Gastroesophageal sphincter (tissue), 4 donors: ENCODE data around the gene CCL25. TPM values are rescaled to one million over a fixed set of nuclear protein-coding genes. Genes with fewer than 3 reads are reported as not detected.

ENCODE experiments used
- ATAC-seq: fragments of 150-250 bp; one replicate; pipeline ENCODE4 v1.9.1; 2016; ENCODE audit warnings: mild to moderate bottlenecking, moderate library complexity
- H3K27ac ChIP-seq, 4 donors: fragments of 200-600 bp; sonication (generic) in 3 of 4; 1 replicate in 3 of 4; 2 replicates in 1 of 4; pipeline ENCODE4 v1.5.1; 2016 to 2019
- H3K27me3 ChIP-seq: fragments of 200-600 bp; sonication (generic); one replicate; pipeline ENCODE4 v1.5.1; 2019
- H3K36me3 ChIP-seq, 2 donors: fragments of 200-600 bp; sonication (generic); one replicate each; pipeline ENCODE4 v1.5.1; 2019; ENCODE audit warnings: control low read depth in 1 of 2
- H3K4me1 ChIP-seq, 3 donors: fragments of 200-600 bp; sonication (generic); 1 replicate in 2 of 3; 2 replicates in 1 of 3; pipeline ENCODE4 v1.5.1; 2016 to 2019; ENCODE audit warnings: control low read depth in 2 of 3
- H3K4me3 ChIP-seq, 2 donors: fragments of 200-600 bp; sonication (generic); one replicate each; pipeline ENCODE4 v1.5.1; 2019; ENCODE audit warnings: mild to moderate bottlenecking in 1 of 2, moderate library complexity in 1 of 2
- H3K9me3 ChIP-seq, 3 donors: fragments of 200-600 bp; sonication (generic); one replicate each; pipeline ENCODE4 v1.5.1; 2017 to 2019; ENCODE audit warnings: control low read depth in 2 of 3
- CTCF ChIP-seq, 4 experiments: fragments of 200-600 bp in 2 of 4; fragments of 450-650 bp in 2 of 4; sonication (generic) in 1 of 4; IDR thresholded peaks; one replicate each; pipeline ENCODE4 v1.5.1; 2017 to 2019; ENCODE audit warnings: antibody characterized with exemption in 4 of 4, mild to moderate bottlenecking in 2 of 4, moderate library complexity in 2 of 4
- EP300 ChIP-seq: sonication (generic); formaldehyde crosslinking; IDR thresholded peaks from one replicate; pipeline ENCODE4 v1.6.1; 2017; ENCODE audit warnings: antibody characterized with exemption, mild to moderate bottlenecking
- POLR2A ChIP-seq, 2 donors: fragments of 450-650 bp; IDR thresholded peaks; one replicate each; pipeline ENCODE4 v1.6.1; 2017; ENCODE audit warnings: antibody characterized with exemption in 2 of 2, mild to moderate bottlenecking in 2 of 2, moderate library complexity in 1 of 2
- POLR2AphosphoS5 ChIP-seq: sonication (generic); formaldehyde crosslinking; IDR thresholded peaks from one replicate; pipeline ENCODE4 v1.6.1; 2017; ENCODE audit warnings: antibody characterized with exemption
- WGBS, 2 donors: methylation state at CpG; one replicate each; pipeline ENCODE4 v1.1.5; 2018; ENCODE audit warnings: low coverage in 1 of 2; 5-methylcytosine and 5-hydroxymethylcytosine counted together
- total RNA-seq, 4 donors: library from RNA; depleted of rRNA; stranded (reverse); fragments of >200 nt; gene quantifications; one replicate each; pipeline ENCODE4 v1.1.0, GENCODE V29; 2016

Gene CCL25
- total RNA-seq, 4 donors from 2014 or later: not detected

- H3K27me3 ChIP-seq: peaks cover 17% of the 10 kb centered on the region
- H3K36me3 ChIP-seq: no peaks in the 10 kb centered on the region
- no peaks in the 10 kb centered on the region for H3K9me3 ChIP-seq
- no peak overlapping the region for H3K4me3 ChIP-seq
- 33% methylated on average over 2 of the region's 12 CpGs; no CpG with 5 or more reads in 1 of the 2 donors for WGBS, 2 donors
- no peaks in the 10 kb centered on the region for H3K4me1 ChIP-seq
- ATAC-seq: no peak
- no peak overlapping the region for H3K27ac ChIP-seq
- no peak for TF ChIP-seq CTCF (IDR thresholded peaks at IDR 0.05)
- TF ChIP-seq POLR2AphosphoS5: no peak
- no peak for TF ChIP-seq EP300
- no peak for TF ChIP-seq POLR2A (IDR thresholded peaks at IDR 0.05)
Observed at GRCh38 chr19:8109455-8109854, 56.9 kb downstream of the CCL25 start.

GRCh38 chr19:8109890-8110662 is 57.5 kb downstream of the CCL25 start:
- peaks cover 17% of the 10 kb centered on the region for H3K27me3 ChIP-seq
- H3K4me1 ChIP-seq: no peaks in the 10 kb centered on the region
- no peak overlapping the region for H3K27ac ChIP-seq
- H3K36me3 ChIP-seq: no peaks in the 10 kb centered on the region
- TF ChIP-seq POLR2AphosphoS5 (no peak), POLR2A (IDR thresholded peaks at IDR 0.05) (no peak)
- H3K9me3 ChIP-seq: no peaks in the 10 kb centered on the region
- no peak overlapping the region for H3K4me3 ChIP-seq
- ATAC-seq: no peak
- WGBS, 2 donors: 83 to 87% methylated on average over 5 to 7 of the region's 7 CpGs

GRCh38 chr19:8110931-8111330 is 58.4 kb downstream of the CCL25 start:
- TF ChIP-seq CTCF (IDR thresholded peaks at IDR 0.05) (no peak), EP300 (no peak), POLR2A (IDR thresholded peaks at IDR 0.05) (no peak), POLR2AphosphoS5 (no peak)
- no peak for ATAC-seq
- Histone ChIP-seq H3K9me3 (no peaks in the 10 kb centered on the region), H3K27me3 (peaks cover 17% of the 10 kb centered on the region), H3K4me1 (no peaks in the 10 kb centered on the region), H3K27ac (no peak overlapping the region), H3K4me3 (no peak overlapping the region), H3K36me3 (no peaks in the 10 kb centered on the region)
- WGBS, 2 donors: no CpG with 5 or more reads among the region's 16 CpGs

GRCh38 chr19:8111376-8111775 is 58.8 kb downstream of the CCL25 start:
- Histone ChIP-seq H3K4me1 (no peaks in the 10 kb centered on the region), H3K36me3 (no peaks in the 10 kb centered on the region), H3K27me3 (peaks cover 17% of the 10 kb centered on the region), H3K4me3 (no peak overlapping the region), H3K9me3 (no peaks in the 10 kb centered on the region), H3K27ac (no peak overlapping the region)
- ATAC-seq: no peak
- WGBS, 2 donors: no CpG with 5 or more reads among the region's 16 CpGs
- TF ChIP-seq EP300 (no peak), POLR2AphosphoS5 (no peak), CTCF (IDR thresholded peaks at IDR 0.05) (no peak), POLR2A (IDR thresholded peaks at IDR 0.05) (no peak)

Other genes with a start within 250 kb of the CCL25 start
- gene EVI5L, start 222.5 kb upstream of the CCL25 start, total RNA-seq: 10 to 100 TPM; 17.3 to 46.3 (median 22.2) TPM
- not detected for gene PRR36, start 178.4 kb upstream of the CCL25 start, total RNA-seq
- gene LRRC8E, start 164.2 kb upstream of the CCL25 start, total RNA-seq: under 1 TPM; 0.13 to 0.32 (median 0.29) TPM
- 10 to 100 TPM; 13.9 to 23.4 (median 17.9) TPM for gene MAP2K7, start 148.9 kb upstream of the CCL25 start, total RNA-seq
- gene TGFBR3L, start 137.9 kb upstream of the CCL25 start, total RNA-seq: 1 to 10 TPM; 2.8 to 8.5 (median 5.4) TPM
- 10 to 100 TPM; 29.5 to 37.7 (median 33.4) TPM for gene SNAPC2, start 132.4 kb upstream of the CCL25 start, total RNA-seq
- gene CTXN1, start 126.6 kb upstream of the CCL25 start, total RNA-seq: 10 to 100 TPM; 18.3 to 33.3 (median 26.4) TPM
- gene TIMM44, start 109.1 kb upstream of the CCL25 start, total RNA-seq: 100 to 1,000 TPM in 1 of 4 donors, 10 to 100 TPM in 3; 65.7 to 108 (median 86.4) TPM
- gene ELAVL1, start 47.1 kb upstream of the CCL25 start, total RNA-seq: 10 to 100 TPM; 30.8 to 62.5 (median 34.6) TPM
- gene FBN3, start 96.8 kb downstream of the CCL25 start, total RNA-seq: under 1 TPM in 1 of 4 donors, not detected in 3; 0.02 TPM
- gene CERS4, start 156.6 kb downstream of the CCL25 start, total RNA-seq: 10 to 100 TPM; 24.8 to 33.8 (median 31.9) TPM